Mesenteric fat pad (tissue), 1 donor: ENCODE results near the gene KRTAP2-3. TPM values are rescaled to one million over a fixed set of nuclear protein-coding genes. Genes with fewer than 3 reads are reported as not detected.
"Not testable (repeated sequence)": the region's sequence is repeated elsewhere in the genome, so short reads cannot be mapped to it uniquely, and the experiment has no call there.

Experiments
- DNase-seq: peaks from one replicate; pipeline ENCODE4 v3.0.0-alpha.2; 2020; ENCODE audit warnings: low spot score
- long read RNA-seq: library from polyadenylated mRNA; unstranded; transcript quantifications from one replicate; pipeline ENCODE4 v2.0.0, GENCODE V29; 2020
- total RNA-seq: library from RNA; stranded (reverse); fragmentation: NEBNext Ultra II Directional; extraction: Animal tissue kit (Norgen Biotek cat#: 25700); gene quantifications from one replicate; pipeline ENCODE4 v1.2.1, GENCODE V29; 2021
- donor health status: DM: yes; HTN: yes; CAD: no.

The KRTAP2-3 gene, protein sequence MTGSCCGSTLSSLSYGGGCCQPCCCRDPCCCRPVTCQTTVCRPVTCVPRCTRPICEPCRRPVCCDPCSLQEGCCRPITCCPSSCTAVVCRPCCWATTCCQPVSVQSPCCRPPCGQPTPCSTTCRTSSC
- not detected for total RNA-seq
- long read RNA-seq, result 0 reads

GRCh38 chr17:41060052-41060604 lies at the start of gene KRTAP2-3:
KRTAP2-3 (minus strand) TSS chr17:41060114; CDS start chr17:41060050, 64 bp downstream.
- DNase-seq, result no peak

DNA sequence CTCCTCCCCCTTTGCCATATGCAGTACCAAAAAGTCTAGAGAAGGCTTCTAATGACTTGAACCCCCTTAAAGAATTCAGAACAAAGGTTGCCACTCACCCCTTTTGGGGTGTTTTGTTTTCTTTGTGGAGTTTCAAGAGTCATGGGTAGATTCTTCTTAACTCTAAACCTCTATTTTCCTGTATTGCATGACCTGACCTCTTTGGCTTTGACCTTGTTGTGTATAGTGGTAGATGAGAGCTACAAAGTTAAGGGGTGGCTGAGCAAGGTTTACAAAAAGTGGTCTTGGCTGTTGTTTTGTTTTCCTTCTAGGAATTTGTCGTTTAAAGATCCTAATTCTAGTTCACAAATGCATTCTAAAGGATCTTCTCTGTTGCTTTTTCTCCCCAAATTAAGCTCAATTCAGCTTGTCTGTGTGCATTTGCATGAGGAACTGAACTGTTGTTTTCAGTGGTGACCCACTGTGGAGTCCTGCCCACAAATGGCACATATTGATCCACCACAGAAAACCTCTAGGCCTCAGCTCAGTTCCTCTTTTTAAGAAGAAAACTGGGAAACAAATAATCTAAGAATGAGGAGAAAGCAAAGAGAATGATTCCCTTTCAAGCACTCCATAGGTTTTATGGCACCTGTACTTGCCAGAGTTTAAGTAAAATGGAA lies 48.9 kb upstream of the KRTAP2-3 start:
- not testable (repeated sequence) for DNase-seq

- DNase-seq, result no peak
Measured at GRCh38 chr17:41107941-41108450, 48.1 kb upstream of the KRTAP2-3 start.

- not testable (repeated sequence) for DNase-seq
Measured at GRCh38 chr17:41105347-41105746, 45.4 kb upstream of the KRTAP2-3 start, which contains the start of gene KRTAP4-9. KRTAP4-9 (plus strand) TSS chr17:41105389; CDS start chr17:41105389, 0 bp downstream.

DNA sequence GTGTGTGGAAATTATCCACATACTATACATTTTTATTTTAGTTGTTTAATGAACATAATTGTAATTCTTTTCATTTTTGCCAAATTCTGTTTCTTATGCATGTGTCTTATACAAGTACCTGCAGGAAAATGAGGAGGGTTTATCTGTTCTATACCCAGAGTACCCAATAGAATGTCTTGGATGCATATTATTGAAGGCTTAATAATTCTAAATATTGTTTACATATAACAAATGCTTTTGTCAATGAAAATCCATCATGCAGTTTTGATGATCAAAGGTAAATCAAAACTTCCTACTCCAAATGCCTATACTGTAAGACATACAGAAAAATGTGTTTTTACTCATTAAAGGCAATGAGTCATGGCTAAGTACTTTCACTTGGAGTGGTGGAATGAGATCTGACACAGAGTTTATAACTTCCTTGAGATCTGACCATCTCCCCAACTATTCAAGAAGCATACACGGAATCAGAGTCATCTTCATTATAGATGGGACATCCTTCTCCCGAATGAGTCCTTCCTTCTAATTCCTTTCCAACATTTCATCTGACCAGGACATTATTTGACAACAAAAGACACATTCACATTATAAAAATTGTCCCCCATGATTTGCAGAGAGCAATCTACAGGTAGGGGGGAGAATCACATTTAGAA lies 44.6 kb upstream of the KRTAP2-3 start:
- not testable (repeated sequence) for DNase-seq

DNA sequence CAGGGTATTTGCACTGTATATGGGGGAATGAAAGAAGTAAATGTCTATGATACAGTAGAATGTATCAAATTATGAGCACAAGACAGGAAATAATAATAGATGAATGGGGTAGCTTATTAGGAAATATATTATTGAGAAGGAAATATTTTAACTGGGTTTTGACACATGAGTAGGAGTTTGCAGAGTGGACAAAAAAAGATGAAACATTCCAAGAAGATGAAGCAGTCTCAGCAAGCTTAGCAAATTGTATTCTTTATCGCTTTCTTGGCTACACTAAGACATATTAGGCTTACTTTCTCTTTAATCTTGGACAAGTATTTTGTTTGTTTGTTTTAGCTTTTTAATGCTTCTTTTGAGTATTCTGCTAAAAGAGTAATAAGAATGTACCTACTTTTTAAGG lies 44.0 kb upstream of the KRTAP2-3 start:
- DNase-seq, result no peak

GRCh38 chr17:41101586-41102259 lies 41.8 kb upstream of the KRTAP2-3 start, which contains the start of gene KRTAP4-16:
KRTAP4-16 (minus strand) TSS chr17:41102209; CDS start chr17:41102209, 0 bp downstream.
- DNase-seq, result no peak

DNA sequence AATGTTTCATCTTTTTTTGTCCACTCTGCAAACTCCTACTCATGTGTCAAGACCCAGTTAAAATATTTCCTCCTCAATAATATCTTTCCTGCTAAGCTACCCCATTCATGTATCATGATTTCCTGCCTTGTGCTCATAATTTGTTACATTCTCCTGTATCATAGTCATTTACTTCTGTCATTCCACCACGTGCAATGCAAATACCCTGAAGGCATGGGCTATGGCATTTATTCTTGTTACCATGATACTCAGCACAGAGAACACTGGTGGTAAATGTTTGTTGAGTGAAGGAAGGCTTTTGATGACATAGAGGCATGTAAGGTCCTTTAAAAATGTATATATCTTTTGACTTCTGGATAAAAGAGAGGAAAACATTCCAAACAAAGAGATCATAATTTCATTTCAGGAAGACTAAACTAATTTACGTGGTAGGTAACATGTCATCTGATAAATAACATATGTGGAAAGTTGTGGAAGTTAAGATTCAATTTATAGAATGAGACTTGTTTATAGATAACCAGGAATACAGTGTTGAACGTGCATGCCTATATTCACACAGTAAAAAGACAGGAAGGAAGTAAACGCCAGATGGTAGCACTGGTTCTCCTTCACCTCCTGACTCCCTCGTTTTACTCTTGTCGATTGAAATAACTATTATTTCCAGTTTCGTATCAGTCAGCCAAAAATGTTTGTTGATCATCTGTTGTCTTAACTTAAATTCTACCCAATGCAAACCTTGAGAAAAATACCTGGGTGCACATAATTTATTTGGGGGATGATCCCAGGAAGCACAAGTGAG lies 40.0 kb upstream of the KRTAP2-3 start:
- DNase-seq, result not testable (repeated sequence)

DNA sequence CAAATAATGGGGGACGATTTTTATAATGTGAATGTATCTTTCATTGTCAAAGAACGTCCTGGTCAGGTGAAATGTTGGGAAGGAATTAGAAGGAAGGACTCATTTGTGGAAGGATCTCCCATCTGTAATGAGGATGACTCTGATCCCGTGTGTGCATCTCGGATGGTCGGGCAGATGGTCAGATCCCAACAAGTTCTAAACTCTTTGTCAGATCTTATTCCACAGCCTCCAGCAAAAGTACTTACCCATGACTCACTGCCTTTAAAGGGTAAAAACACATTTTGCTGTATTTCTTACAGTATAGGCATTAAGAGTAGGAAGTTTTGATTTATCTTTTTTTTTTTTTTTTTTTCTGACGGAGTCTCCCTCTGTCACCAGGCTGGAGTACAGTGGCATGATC lies 38.6 kb upstream of the KRTAP2-3 start:
- DNase-seq, result no peak

- no peak for DNase-seq
Measured at GRCh38 chr17:41098042-41098441, 38.1 kb upstream of the KRTAP2-3 start, which contains the start of gene KRTAP4-8. KRTAP4-8 (minus strand) TSS chr17:41098142; CDS start chr17:41098084, 58 bp downstream.

DNA sequence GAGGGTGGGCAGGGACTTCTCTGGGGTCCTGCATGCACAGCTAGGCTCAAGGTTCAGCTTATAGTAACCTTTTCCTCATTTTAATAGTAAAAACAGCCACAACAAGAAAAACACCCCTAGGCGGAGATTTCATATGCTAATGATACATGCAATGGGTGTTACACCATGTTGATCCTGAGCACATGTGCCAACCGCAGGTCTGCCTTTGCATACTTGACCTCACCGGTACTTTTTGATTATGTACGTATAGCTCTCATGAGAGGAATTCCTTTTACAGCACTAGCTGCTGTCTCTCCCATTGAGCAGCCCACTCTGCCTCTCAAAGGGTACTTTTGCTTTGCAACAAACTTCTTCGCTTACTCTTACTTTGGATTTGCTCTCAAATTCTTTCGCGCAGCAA lies 36.1 kb upstream of the KRTAP2-3 start:
- no peak for DNase-seq

DNA sequence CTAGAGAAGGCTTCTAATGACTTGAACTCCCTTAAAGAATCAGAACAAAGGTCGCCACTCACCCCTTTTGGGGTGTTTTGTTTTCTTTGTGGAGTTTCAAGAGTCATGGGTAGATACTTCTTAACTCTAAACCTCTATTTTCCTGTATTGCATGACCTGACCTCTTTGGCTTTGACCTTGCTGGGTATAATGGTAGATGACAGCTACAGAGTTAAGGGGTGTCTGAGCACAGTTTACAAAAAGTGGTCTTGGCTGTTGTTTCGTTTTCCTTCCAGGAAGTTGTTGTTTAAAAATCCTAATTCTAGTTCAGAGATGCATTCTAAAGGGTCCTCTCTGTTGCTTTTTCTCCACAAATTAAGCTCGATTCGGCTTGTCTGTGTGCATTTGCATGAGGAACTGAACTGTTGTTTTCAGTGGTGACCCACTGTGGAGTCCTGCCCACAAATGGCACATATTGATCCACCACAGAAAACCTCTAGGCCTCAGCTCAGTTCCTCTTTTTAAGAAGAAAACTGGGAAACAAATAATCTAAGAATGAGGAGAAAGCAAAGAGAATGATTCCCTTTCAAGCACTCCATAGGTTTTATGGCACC lies 28.9 kb upstream of the KRTAP2-3 start:
- not testable (repeated sequence) for DNase-seq

DNA sequence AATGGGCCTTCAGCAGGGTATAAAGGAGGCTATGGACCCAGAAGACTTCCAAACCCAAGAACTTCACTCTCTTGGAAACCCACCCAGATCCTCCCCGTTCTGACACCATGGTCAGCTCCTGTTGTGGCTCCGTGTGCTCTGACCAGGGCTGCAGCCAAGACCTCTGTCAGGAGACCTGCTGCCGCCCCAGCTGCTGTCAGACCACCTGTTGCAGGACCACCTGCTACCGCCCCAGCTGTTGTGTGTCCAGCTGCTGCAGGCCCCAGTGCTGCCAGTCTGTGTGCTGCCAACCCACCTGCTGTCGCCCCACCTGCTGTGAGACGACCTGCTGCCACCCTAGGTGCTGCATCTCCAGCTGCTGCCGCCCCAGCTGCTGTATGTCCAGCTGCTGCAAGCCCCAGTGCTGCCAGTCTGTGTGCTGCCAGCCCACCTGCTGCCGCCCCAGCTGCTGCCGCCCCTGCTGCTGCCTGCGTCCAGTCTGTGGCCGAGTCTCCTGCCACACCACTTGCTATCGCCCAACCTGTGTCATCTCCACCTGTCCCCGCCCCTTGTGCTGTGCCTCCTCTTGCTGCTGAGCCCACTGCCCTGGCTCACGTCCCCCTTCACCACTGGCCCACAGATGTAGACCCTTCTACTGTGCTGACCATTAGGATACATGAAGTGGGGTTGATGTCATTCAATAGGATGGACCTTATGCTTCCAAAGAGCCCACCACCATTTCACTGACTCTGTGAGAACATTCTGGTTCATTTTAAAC lies 24.4 kb upstream of the KRTAP2-3 start, which contains the start of gene KRTAP4-7:
KRTAP4-7 (plus strand) TSS at position 51 of the 757 bp plus-strand sequence; CDS start at position 108, 57 bp downstream.
- DNase-seq, result not testable (repeated sequence)

GRCh38 chr17:41083427-41083826 lies 23.5 kb upstream of the KRTAP2-3 start:
- DNase-seq, result not testable (repeated sequence)

DNA sequence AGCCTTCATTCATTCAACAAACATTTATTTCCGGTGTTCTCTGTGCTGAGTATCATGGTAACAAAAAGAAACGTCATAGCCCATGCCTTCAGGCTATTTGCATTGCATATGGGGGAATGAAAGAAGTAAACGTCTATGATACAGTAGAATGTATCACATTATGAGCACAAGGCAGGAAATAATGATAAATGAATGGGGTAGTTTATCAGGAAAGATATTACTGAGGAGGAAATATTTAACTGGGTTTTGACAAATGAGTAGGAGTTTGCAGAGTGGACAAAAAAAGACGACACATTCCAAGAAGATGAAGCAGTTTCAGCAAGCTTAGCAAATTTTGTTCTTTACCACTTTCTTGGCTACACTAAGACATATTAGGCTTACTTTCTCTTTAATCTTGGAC lies 22.7 kb upstream of the KRTAP2-3 start:
- no peak for DNase-seq

GRCh38 chr17:41076788-41077187 lies 16.9 kb upstream of the KRTAP2-3 start:
- no peak for DNase-seq

DNA sequence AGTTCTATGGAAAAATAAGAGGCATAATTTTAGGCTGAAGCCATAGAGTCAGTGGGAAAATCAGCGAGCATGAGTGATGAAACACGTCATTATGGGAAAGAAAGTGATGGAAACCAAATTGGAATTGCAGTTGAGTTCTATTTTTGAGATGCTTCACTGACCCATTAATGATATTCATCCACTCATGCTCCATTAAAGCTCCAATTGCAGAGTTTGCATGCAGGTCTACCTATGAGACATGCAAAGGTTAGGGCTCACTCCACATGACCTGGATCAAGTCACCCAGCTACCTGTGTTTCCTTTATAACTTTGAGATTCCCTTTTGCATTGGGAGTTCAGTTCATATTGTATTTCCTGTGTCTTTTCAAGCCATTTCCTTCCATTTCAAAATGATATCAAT lies 13.8 kb upstream of the KRTAP2-3 start:
- no peak for DNase-seq

GRCh38 chr17:41071606-41072360 lies 11.9 kb upstream of the KRTAP2-3 start:
- no peak for DNase-seq
